ENCODE results near the gene SPATA3. TPM values are rescaled to one million over a fixed set of nuclear protein-coding genes. Genes with fewer than 3 reads are reported as not detected.

The SPATA3 gene
- polyA plus RNA-seq, 3 donors, result not detected

GRCh38 chr2:231028889-231029288, 33.0 kb downstream of the SPATA3 start:
- no peak for DNase-seq

DNA sequence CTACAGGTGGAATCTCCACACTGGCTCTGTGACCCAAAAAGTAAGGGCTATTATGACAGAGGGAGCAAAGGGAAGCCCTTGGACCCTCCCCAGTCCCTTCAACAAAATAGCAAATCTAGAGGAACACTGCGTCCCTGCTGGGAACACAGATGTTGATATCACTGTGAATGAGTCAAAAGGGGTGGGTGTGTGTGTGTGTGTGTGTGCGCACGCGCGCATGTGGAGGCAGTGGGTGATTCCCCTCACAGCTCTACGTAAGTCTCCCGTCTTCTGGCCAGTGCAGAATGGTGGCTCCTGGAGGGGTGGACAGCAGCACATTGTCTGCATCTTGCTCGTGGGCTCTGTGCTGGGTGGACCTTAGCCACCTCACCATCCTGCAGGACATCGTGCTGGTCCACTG, 33.6 kb downstream of the SPATA3 start:
- DNase-seq, result no peak

- no peak for DNase-seq
Observed at GRCh38 chr2:231030725-231031124, 34.8 kb downstream of the SPATA3 start.

- DNase-seq, result no peak
Observed at GRCh38 chr2:231032575-231033140, 36.7 kb downstream of the SPATA3 start.

DNA sequence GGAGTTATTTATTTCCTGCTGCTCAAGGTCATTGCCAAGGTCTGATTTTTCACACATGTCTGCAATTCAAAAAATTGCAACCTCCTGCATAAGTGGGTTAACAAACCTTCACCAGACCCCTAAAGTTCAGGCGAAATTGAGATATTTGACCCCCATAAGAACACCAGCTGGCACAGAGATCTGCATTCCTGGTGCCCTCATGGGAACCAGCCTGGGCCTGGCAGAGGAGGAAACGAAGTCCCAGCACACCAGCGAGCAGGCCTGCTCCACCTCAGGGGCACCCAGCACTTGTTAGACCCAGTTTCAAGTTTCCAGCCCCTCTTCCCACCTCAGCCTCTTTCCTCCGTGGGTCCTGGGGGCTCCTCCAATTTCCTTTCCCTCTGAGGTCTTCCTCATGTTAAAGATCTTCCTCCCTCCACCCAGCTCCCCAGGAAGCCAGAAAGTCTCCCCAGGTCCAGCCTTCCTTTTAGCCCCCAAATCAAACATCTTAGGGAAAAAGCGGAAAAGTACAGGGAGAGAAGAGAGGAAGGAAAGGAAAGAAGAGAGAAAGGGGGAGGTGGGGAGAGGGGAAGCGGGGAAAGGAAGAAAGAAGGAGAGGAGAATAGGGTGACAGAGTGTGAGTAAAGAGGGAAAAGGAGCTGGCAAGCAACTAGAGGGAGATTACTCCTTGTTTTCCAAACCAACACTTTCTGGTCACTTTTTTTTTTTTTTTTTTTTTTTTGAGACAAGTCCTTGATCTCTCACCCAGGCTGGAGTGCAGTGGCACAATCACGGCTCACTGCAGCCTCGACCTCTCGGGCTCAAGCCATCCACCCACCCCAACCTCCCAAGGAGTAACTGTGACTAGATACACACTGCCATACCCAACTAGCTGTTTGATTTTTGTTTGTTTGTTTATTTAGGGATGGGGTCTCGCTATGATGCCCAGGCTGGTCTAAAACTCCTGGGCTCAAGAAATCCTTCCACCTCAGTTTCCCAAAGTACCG, 37.5 kb downstream of the SPATA3 start:
- DNase-seq, result no peak

GRCh38 chr2:231034291-231034882, 38.5 kb downstream of the SPATA3 start:
- no peak for DNase-seq

- DNase-seq, result no peak
Observed at GRCh38 chr2:231036131-231036530, 40.2 kb downstream of the SPATA3 start.

DNA sequence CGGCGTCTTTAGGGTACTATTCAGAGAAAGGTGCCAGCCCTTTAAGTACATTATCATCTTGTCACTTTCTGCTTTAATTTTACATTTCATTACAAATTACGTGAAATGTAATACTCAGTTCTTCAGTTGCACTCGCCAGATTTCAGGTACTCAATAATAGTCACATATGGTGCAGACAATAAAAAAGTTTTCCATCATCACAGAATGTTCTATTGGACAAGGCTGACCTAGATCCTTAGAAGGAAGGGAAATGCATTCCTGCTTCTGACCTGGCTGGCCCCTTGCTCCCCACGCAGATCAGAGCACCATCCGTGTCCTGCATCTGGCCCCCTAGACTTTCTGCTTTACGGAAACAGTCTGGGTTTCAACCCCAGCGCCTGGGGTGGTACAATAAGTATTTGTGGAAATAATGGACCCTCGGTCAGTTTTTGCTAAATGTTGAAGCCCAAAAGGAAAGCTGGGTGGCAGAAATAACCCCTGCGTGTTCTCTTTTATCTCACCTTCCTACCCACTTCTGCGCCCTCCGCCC, 40.7 kb downstream of the SPATA3 start:
- no peak for DNase-seq

GRCh38 chr2:231037202-231037730, 41.3 kb downstream of the SPATA3 start, which contains the start of gene C2orf72:
TSS of gene C2orf72 (plus strand) at chr2:231037523. CDS start at chr2:231037566, 43 bp downstream.
- DNase-seq, result no peak

DNA sequence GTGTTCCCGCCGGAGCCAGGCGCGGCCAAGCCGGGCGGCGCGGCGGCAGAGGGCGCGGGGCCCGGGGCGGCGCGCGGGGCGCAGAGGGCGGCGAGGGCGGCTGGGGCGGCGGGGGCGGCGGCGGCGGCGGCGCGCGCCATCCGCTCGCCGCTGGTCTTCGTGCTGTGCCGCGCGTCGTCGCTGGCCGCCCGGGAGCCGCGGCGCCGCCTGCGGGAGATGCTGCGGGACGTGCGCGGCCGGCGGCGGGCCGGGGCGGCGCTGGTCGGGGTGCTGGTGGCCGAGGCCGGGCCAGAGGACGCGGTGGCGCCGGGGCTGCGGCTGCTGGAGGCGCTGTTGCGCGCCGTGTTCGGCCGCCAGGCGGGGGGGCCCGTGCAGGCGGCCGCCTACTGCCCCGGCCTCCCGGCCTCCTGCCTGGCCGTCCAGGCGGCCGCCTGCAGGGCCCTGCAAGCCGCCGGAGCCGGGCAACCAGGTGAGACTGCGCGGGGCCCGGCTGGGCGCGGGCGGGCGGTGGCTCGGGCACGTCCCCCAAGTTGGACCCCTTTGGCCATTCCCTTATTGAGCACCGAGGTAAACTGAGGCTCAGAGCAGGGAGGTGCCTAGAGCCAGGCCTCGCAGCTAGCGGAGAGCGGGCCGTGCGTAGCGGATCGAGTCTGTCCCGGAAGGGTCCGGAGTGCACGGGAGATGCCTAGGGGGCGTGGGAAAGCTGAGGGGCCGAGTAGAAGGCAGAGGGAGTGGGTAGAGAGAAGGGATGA, 42.0 kb downstream of the SPATA3 start:
- no peak for DNase-seq

GRCh38 chr2:231038483-231039293, 42.8 kb downstream of the SPATA3 start:
- no peak for DNase-seq

GRCh38 chr2:231039294-231039664, 43.4 kb downstream of the SPATA3 start:
- no peak for DNase-seq

- DNase-seq, result no peak
Observed at GRCh38 chr2:231039821-231040364, 44.0 kb downstream of the SPATA3 start.

DNA sequence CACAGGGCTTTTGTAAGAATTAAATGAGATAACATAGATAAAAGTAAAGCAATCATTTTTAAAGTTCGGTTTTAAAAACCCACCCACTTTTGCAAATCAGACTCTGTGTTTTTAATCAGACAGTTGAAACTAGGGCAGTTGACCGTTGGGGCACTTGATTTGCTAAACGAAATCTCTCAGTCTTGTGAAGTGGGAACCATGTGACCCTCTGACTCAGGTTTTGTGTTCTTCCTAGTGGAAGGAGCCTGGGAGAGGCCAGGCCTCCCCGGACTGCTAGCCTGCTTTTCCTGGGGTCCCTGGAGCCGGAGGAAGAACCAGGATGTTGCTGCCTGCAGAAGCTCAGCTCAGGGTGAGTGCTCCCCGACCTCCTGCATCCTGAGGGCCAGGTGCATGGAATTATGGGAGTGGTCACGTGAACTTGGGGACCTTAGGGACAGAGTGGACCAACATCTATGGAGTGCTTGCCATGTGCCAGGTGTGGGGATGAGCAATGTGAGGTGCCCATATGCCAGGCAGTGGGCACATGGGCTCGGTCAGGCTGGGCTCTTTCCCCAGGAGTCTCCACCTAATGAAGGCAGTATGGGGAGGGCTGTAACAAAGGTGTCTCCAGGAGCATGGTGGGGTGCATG, 45.3 kb downstream of the SPATA3 start:
- DNase-seq, result no peak

DNA sequence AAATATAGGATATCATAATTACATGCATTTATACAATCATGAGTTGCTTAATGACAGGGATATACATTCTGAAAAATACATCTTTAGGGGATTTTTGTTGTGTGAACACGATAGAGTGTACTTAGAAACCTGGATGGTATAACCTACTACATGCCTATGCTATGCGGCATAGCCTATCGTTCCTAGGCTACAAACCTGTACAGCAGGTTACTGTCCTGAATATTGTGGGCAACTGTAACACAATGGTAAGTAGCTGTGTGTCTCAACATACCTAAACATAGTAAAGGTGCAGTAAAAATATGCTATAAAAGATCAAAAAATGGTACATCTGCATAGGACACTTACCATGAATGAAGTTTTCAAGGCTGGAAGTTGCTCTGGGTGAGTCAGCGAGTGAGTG, 47.9 kb downstream of the SPATA3 start:
- no peak for DNase-seq

- no peak for DNase-seq
Observed at GRCh38 chr2:231046916-231047273, 51.0 kb downstream of the SPATA3 start.

DNA sequence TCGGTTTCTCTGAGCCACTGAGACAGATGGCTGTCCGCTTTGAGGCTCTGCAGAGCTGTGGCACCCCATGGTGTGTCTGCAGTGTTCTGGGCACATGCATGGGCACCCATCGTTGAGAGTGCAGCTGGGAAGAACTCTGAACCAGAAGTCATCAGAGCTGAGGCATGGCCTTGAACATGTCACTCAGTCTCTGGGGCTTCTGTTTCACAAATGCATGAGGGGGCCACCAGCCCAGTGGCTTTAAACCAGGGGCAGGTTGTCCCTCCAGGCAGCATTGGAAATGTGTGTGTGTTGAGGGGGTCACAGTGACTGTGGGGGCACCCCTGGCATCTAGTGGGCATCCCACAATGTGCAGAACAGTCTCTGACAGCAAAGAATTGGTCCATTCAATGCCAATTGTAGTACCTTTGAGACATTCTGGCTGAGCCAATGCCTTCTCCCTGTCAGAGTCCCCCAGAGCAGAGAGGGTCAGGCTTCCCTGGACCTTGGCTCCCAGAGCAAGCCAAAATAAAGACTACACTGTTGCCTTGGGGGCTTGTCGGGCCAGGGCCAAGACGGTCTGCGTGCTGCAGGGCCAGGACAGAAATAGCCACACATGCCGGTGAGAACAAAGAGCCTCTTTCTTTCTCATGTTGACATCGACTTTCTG, 51.5 kb downstream of the SPATA3 start:
- no peak for DNase-seq

DNA sequence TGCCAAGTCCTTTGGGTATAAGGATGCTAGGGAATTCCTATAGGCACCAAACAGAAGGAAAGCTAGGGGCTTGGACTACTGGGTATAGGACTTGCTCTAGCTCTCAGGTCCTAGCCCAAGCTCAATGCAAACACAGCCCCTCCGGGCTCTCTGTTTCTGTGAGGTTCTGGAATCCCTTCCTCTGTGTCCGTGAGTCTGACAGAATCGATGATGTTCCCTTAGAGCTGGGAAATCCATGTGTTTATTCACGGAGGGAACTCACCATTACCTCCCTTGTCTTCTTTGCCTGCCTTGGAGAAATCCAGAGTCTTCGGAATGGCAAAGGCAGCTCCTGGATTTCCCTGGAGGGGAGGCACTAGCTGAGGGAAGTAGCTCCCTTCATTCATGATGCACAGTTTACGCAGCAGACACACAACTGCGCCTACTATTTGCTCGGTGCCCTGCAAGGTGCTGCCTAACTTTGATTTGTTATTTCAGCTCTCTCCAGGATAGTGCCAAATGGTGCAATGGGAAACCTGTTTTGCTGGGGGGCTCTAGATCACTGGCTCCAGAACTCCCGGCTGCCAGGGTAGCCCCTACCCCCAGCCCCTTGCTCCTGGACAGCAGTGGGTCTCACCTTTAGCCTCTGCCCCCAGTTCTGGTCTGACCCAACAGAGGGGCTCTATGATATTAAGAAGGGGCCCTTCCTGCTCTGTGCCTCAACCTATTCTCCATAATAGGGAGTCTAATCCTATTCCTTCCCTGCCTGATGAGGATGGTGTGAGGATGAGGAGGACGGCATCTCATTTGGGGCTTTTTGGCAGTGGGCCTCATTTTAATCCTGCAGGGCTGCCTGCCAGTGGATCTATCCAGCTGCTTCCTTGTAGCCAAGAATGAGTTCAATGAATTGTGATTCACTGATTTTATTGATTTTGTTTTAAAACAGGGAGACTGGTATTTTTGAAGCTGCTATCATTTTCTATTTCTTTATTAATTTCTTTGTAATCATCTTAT, 52.3 kb downstream of the SPATA3 start:
- no peak for DNase-seq

All from renal pelvis (tissue), 4 donors.